ENCODE results near the gene IMPA2. TPM values are rescaled to one million over a fixed set of nuclear protein-coding genes. Genes with fewer than 3 reads are reported as not detected.
"Not testable (repeated sequence)": the region's sequence is repeated elsewhere in the genome, so short reads cannot be mapped to it uniquely, and the experiment has no call there.

Gene IMPA2
- total and polyA plus RNA-seq, 2 of the 4 experiments (the other 2 are of a cell fraction) = 5.4 to 5.5 TPM

- Histone ChIP-seq H2BK20ac (ENCODE audit: low read depth, low read length) (no peak overlapping the region), H3K4me1 (ENCODE audit: control insufficient read depth, insufficient read depth, low read length) (no peaks in the 10 kb centered on the region), H2BK15ac (ENCODE audit: low read depth, low read length) (no peak overlapping the region), H2BK5ac (ENCODE audit: low read depth, low read length, poor library complexity, severe bottlenecking) (no peak overlapping the region), H3K9me1 (ENCODE audit: insufficient read depth, low read length) (no peaks in the 10 kb centered on the region), H3K4me2 (ENCODE audit: low read depth, low read length) (no peak overlapping the region), H3K56ac (ENCODE audit: extremely low read depth, insufficient read depth, low read length) (no peak overlapping the region), H3K4me3 (ENCODE audit: insufficient read depth, low read depth, low read length) (peak overlapping the region; percentile 7; the same call in 1 of the 2 replicates), H2BK120ac (ENCODE audit: low read depth, low read length) (no peak overlapping the region), H3K79me1 (ENCODE audit: low read depth in 1 of 2, low read length in 2 of 2) (no peaks in the 10 kb centered on the region), H3K27me3 (ENCODE audit: control insufficient read depth, insufficient read depth, low read length) (peaks cover 6% of the 10 kb centered on the region), H2AK5ac (ENCODE audit: low read depth, low read length) (no peak overlapping the region), H3K36me3 (ENCODE audit: control insufficient read depth, insufficient read depth, low read length) (no peaks in the 10 kb centered on the region), H3K4ac (ENCODE audit: low read depth, low read length) (no peak overlapping the region), H2AK9ac (replicated peaks; ENCODE audit: low read depth, low read length, poor library complexity) (no peak overlapping the region), H3K9ac (ENCODE audit: low read depth, low read length) (peak overlapping the region; percentile 46; the same call in 1 of the 2 replicates), H4K5ac (ENCODE audit: low read depth, low read length) (no peak overlapping the region), H3K9me3 (ENCODE audit: control insufficient read depth, insufficient read depth, low read length) (no peaks in the 10 kb centered on the region), H3K18ac (ENCODE audit: low read depth, low read length) (no peak overlapping the region), H3K23ac (ENCODE audit: low read depth, low read length) (no peak overlapping the region), H2AFZ (replicated peaks; ENCODE audit: low read length, poor library complexity) (peak overlapping the region; percentile 13), H3K14ac (replicated peaks; ENCODE audit: low read depth, low read length) (no peak overlapping the region), H4K91ac (ENCODE audit: insufficient read depth, low read depth, low read length) (no peak overlapping the region), H4K20me1 (ENCODE audit: insufficient read depth, low read length) (no peaks in the 10 kb centered on the region), H3K27ac (ENCODE audit: insufficient read depth, low read length) (no peak overlapping the region), H4K8ac (ENCODE audit: low read depth in 2 of 2, low read length in 2 of 2) (no peak overlapping the region)
- peak; percentile 7 for DNase-seq
- WGBS, 2 experiments (ENCODE audit: extremely low coverage in 2 of 2, insufficient read length in 1 of 2) = 65% methylated on average over 21 of the region's 59 CpGs; no CpG with 5 or more reads in 1 of the 2 experiments
- ATAC-seq (ENCODE audit: low read depth) = peak; percentile 93
- dilution Hi-C loops (cut with HindIII; ENCODE audit: low sequenced_read_pairs, unreplicated experiment) (no loop called here), intact Hi-C loops (cut with micrococcal nuclease) (no loop called here), in situ Hi-C loops (cut with MboI; ENCODE audit: low sequenced_read_pairs) (no loop called here)
- BruUV-seq (replicated peaks) = no TSS peak
- CTCF ChIA-PET = no interaction called here
- POLR2A ChIA-PET (ENCODE audit: unreplicated experiment) = no interaction called here
- no peak for TF ChIP-seq NFE2L2 (IDR thresholded peaks at IDR 0.05; ENCODE audit: low read depth, low read length)
- no peak for TF ChIP-seq CHD1 (IDR thresholded peaks at IDR 0.05; ENCODE audit: low read depth, low read length)
- TF ChIP-seq MXI1 (IDR thresholded peaks at IDR 0.05; ENCODE audit: borderline replicate concordance, low read depth, low read length) = no peak
- no peak for TF ChIP-seq MAFK (IDR thresholded peaks at IDR 0.05; ENCODE audit: low read depth, low read length)
Measured at GRCh38 chr18:12076424-12077140, 95.3 kb downstream of the IMPA2 start.

DNA sequence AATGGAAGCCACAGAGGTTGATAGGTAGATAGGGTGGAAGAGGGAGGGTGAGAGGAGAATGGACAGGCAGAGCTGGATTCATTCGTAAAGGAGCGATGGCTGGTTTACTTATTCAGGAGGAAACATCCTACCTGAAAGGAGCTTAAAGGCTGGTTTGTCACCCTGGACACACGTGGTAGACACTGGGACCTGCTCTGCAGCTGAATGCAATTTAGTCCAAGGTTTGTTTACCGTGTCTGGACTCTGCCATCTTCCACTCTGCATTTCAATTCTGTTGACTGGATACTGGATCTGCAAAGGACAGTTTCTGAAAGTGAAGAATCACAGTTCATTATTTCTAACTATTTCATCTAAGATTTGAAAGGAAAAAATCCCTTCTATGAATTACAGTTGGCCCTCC, 96.7 kb downstream of the IMPA2 start:
- in situ Hi-C loops (cut with MboI; ENCODE audit: low sequenced_read_pairs); DNase-seq; H3K4me1 ChIP-seq (ENCODE audit: control insufficient read depth, insufficient read depth, low read length); H3K27ac ChIP-seq (ENCODE audit: insufficient read depth, low read length); H3K23ac ChIP-seq (ENCODE audit: low read depth, low read length); H3K9ac ChIP-seq (ENCODE audit: low read depth, low read length); H2AK9ac ChIP-seq (replicated peaks; ENCODE audit: low read depth, low read length, poor library complexity); BruUV-seq (replicated peaks); H2BK15ac ChIP-seq (ENCODE audit: low read depth, low read length); H3K9me3 ChIP-seq (ENCODE audit: control insufficient read depth, insufficient read depth, low read length); H2BK20ac ChIP-seq (ENCODE audit: low read depth, low read length); H3K14ac ChIP-seq (replicated peaks; ENCODE audit: low read depth, low read length); intact Hi-C loops (cut with micrococcal nuclease); H3K4me3 ChIP-seq (ENCODE audit: insufficient read depth, low read depth, low read length); H4K20me1 ChIP-seq (ENCODE audit: insufficient read depth, low read length); ATAC-seq (ENCODE audit: low read depth); dilution Hi-C loops (cut with HindIII; ENCODE audit: low sequenced_read_pairs, unreplicated experiment); H3K36me3 ChIP-seq (ENCODE audit: control insufficient read depth, insufficient read depth, low read length); H4K91ac ChIP-seq (ENCODE audit: insufficient read depth, low read depth, low read length); CTCF ChIA-PET; H3K18ac ChIP-seq (ENCODE audit: low read depth, low read length); H3K4ac ChIP-seq (ENCODE audit: low read depth, low read length); H3K4me2 ChIP-seq (ENCODE audit: low read depth, low read length); POLR2A ChIA-PET (ENCODE audit: unreplicated experiment); H2AK5ac ChIP-seq (ENCODE audit: low read depth, low read length); H2BK120ac ChIP-seq (ENCODE audit: low read depth, low read length); H4K8ac ChIP-seq (ENCODE audit: low read depth in 2 of 2, low read length in 2 of 2); H3K79me1 ChIP-seq (ENCODE audit: low read depth in 1 of 2, low read length in 2 of 2); H3K9me1 ChIP-seq (ENCODE audit: insufficient read depth, low read length); H4K5ac ChIP-seq (ENCODE audit: low read depth, low read length); H2AFZ ChIP-seq (replicated peaks; ENCODE audit: low read length, poor library complexity); H3K56ac ChIP-seq (ENCODE audit: extremely low read depth, insufficient read depth, low read length); H2BK5ac ChIP-seq (ENCODE audit: low read depth, low read length, poor library complexity, severe bottlenecking); H3K27me3 ChIP-seq (ENCODE audit: control insufficient read depth, insufficient read depth, low read length): not testable (repeated sequence)
- no CpG with 5 or more reads among the region's 4 CpGs for WGBS, 2 experiments (ENCODE audit: extremely low coverage in 2 of 2, insufficient read length in 1 of 2)
